Kidney (tissue), 14 donors: Measurements from ENCODE around the gene PI4K2A. TPM values are rescaled to one million over a fixed set of nuclear protein-coding genes. Genes with fewer than 3 reads are reported as not detected.

Source experiments
- DNase-seq, 5 donors: peaks; one replicate each; pipeline ENCODE4 v3.0.0-alpha.2; 2013 to 2020
- FAIRE-seq: peaks from 2 replicates; lab custom pipeline; 2012; peaks lifted over from hg19 to GRCh38; lab: Jason Lieb, UNC
- H3K27ac ChIP-seq, 2 donors: one replicate each; pipeline ENCODE4 v1.7.0; 2013; ENCODE audit warnings: low read depth in 2 of 2, low read length in 2 of 2, inconsistent platforms in 1 of 2
- H3K27me3 ChIP-seq: one replicate; pipeline ENCODE4 v1.7.1; 2013; ENCODE audit warnings: low read length, inconsistent platforms; ENCODE audit not compliant: control insufficient read depth, insufficient read depth
- H3K36me3 ChIP-seq, 3 donors: one replicate each; pipeline versions ENCODE4 v1.7.0 to v1.7.1; 2013; ENCODE audit warnings: low read length in 3 of 3, control low read depth in 1 of 3, inconsistent platforms in 1 of 3; ENCODE audit not compliant: insufficient read depth in 3 of 3, control insufficient read depth in 2 of 3
- H3K4me1 ChIP-seq, 3 donors: one replicate each; pipeline versions ENCODE4 v1.7.0 to v1.7.1; 2013; ENCODE audit warnings: low read length in 3 of 3, inconsistent platforms in 1 of 3, low read depth in 1 of 3; ENCODE audit not compliant: control insufficient read depth in 2 of 3, insufficient read depth in 2 of 3
- H3K4me3 ChIP-seq, 3 donors: one replicate each; pipeline versions ENCODE4 v1.7.0 to v1.8.1; 2013; ENCODE audit warnings: low read length in 3 of 3, control low read depth in 1 of 3, inconsistent platforms in 1 of 3
- H3K9ac ChIP-seq, 3 donors: one replicate each; pipeline versions ENCODE4 v1.7.0 to v1.7.1; 2013; ENCODE audit warnings: low read length in 3 of 3, control low read depth in 1 of 3, inconsistent platforms in 1 of 3
- H3K9me3 ChIP-seq, 3 donors: one replicate each; pipeline versions ENCODE4 v1.7.0 to v1.7.1; 2013; ENCODE audit warnings: low read length in 3 of 3, control low read depth in 1 of 3, inconsistent platforms in 1 of 3; ENCODE audit not compliant: control insufficient read depth in 2 of 3, insufficient read depth in 1 of 3
- intact Hi-C: fragments of 100-400 bp; cut with DNase I; formaldehyde crosslinking; loops from one replicate; pipeline ENCODE4 v1.11.1; 2022
- polyA plus RNA-seq: library from polyadenylated mRNA; stranded (reverse); fragments of 350-450 nt; fragmentation: Illumina TruSeq; extraction: RNeasy Lipid Tissue Mini Kit (QIAGEN cat#74804); gene quantifications from one replicate; pipeline ENCODE4 v1.2.3, GENCODE V29; 2014; ENCODE audit warnings: low read depth, low replicate concordance; ENCODE audit not compliant: insufficient read depth
- total RNA-seq: library from RNA; stranded (reverse); fragmentation: NEBNext Ultra II Directional; extraction: Animal tissue kit (Norgen Biotek cat#: 25700); gene quantifications from one replicate; pipeline ENCODE4 v1.2.1, GENCODE V29; 2021
- TF ChIP-seq, protein P1 (sequence below): IDR thresholded peaks from 3 replicates; pipeline ENCODE4 v1.5.1; 2012; ENCODE audit warnings: mild to moderate bottlenecking, moderate library complexity, borderline replicate concordance; ENCODE audit not compliant: insufficient read depth; ENCODE audit errors: extremely low read depth
- donor health status: control.
- donor health status: control.
- donor health status: control.
- donor health status: control.
- donor health status: control.
- donor health status: DM: yes; HTN: yes; CAD: no.
- donor health status: Normal renal cell carcinoma (clear cell type).

The PI4K2A gene
- total and polyA plus RNA-seq, 2 donors from 2014 or later, result 14.2 to 17.3 TPM

DNA sequence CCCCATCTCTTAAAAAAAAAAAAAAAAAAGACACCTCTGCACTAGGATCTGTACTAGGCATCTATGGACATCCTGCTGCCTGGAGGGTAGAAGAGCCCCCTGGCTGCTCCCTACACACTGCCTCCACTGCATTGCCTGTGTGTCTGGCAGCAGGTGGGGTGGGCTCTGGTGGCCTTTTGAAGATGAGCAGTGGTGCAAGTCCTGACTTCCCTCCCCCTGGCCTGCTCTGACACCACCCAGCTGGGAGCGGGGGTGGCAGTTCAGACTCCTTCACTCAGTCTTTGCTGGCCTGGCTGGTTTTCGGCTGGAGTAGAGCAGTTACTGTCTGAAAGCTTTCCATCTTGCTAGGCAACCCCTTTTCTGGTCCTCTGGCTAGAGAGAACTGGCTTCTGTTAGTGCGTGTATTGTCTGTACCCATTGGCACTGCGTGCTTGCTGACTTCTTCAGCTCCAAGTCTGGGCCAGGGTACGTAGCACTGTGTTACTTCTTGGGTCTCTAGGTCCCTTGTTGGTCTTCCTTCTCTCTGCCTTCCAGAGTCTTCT, 33.3 kb upstream of the PI4K2A start:
- no peak overlapping the region for H3K9ac ChIP-seq
- FAIRE-seq (no peak), DNase-seq (peak in 3 of 5 donors; percentile 40 to 54 (median 42))
- H3K27ac ChIP-seq, result no peak overlapping the region
- TF ChIP-seq, protein P1, sequence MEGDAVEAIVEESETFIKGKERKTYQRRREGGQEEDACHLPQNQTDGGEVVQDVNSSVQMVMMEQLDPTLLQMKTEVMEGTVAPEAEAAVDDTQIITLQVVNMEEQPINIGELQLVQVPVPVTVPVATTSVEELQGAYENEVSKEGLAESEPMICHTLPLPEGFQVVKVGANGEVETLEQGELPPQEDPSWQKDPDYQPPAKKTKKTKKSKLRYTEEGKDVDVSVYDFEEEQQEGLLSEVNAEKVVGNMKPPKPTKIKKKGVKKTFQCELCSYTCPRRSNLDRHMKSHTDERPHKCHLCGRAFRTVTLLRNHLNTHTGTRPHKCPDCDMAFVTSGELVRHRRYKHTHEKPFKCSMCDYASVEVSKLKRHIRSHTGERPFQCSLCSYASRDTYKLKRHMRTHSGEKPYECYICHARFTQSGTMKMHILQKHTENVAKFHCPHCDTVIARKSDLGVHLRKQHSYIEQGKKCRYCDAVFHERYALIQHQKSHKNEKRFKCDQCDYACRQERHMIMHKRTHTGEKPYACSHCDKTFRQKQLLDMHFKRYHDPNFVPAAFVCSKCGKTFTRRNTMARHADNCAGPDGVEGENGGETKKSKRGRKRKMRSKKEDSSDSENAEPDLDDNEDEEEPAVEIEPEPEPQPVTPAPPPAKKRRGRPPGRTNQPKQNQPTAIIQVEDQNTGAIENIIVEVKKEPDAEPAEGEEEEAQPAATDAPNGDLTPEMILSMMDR, result no peak
- H3K4me1 ChIP-seq, result no peaks in the 10 kb centered on the region
- no peak overlapping the region for H3K4me3 ChIP-seq
- H3K36me3 ChIP-seq, result peaks cover 0 to 5% (median 0%) of the 10 kb centered on the region in 3 donors
- no peaks in the 10 kb centered on the region for H3K9me3 ChIP-seq
- no peaks in the 10 kb centered on the region for H3K27me3 ChIP-seq
- intact Hi-C loops, result no loop called here

DNA sequence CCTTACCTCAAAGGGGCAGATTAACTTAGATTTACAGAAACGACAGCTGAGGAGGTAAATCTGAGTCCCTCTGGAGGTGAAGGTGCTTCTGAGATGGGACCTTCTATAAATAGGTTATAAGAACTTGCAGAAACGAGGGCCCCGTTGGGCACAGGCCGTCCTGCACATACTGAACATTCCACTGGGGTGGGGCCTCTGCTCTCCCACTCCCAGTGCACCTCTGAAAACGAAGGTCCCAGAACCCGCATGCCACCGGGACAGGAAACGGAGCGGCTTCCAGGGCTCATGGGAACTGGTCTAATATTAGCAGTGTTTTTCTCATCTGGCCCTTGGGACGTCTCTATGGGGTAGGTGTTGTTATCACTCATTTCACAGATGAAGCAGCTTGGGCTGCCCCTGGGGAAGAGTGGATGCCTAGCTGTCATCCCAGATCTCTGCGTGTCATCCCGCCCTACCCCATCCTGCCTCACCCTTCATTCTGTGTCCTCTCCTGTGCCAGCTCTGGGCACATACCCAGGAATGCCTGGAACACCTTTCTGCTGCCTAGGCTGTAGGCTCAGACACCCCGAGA, 31.4 kb upstream of the PI4K2A start:
- intact Hi-C loops, result no loop called here
- Histone ChIP-seq H3K9me3 (no peaks in the 10 kb centered on the region), H3K36me3 (peaks cover 0 to 5% (median 0%) of the 10 kb centered on the region in 3 donors), H3K27me3 (no peaks in the 10 kb centered on the region), H3K4me1 (peaks cover 0 to 3% (median 0%) of the 10 kb centered on the region in 3 donors), H3K9ac (no peak overlapping the region), H3K4me3 (no peak overlapping the region), H3K27ac (no peak overlapping the region)
- FAIRE-seq, result no peak
- TF ChIP-seq, protein P1, result no peak
- DNase-seq, result no peak

DNA sequence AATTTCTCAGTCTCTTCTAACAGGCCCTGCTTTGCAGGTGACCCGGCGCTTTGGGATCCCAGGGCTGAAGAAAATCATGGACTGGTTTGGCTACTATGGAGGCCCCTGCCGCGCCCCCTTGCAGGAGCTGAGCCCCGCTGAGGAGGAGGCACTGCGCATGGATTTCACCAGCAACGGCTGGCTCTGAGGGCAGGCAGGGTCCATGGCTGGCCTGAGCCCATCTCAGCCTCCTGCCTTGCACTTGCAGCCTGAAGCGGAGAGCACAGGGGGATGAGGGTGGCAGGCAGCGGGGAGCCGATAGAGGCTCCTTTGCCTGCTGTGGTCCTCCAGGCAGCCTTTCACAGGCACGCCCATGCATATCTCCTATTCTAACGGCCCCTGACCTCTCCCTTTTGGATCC, 29.0 kb upstream of the PI4K2A start:
- no peak for DNase-seq
- intact Hi-C loops, result no loop called here
- no peaks in the 10 kb centered on the region for H3K9me3 ChIP-seq

More for the DNA sequence above, 29.0 kb upstream of the PI4K2A start:
- TF ChIP-seq, protein P1, result no peak
- Histone ChIP-seq H3K4me1 (peaks cover 0 to 5% (median 0%) of the 10 kb centered on the region in 3 donors), H3K27ac (no peak overlapping the region), H3K9ac (no peak overlapping the region), H3K27me3 (no peaks in the 10 kb centered on the region), H3K36me3 (peaks cover 0 to 5% (median 0%) of the 10 kb centered on the region in 3 donors), H3K4me3 (no peak overlapping the region)
- no peak for FAIRE-seq
